DND-41 (cell line): ENCODE measurements around the gene RIC8A.

Source experiments
- CTCF ChIP-seq: IDR thresholded peaks from 2 replicates; pipeline ENCODE4 v1.5.1; 2012; ENCODE audit warnings: borderline replicate concordance, low read length, moderate library complexity, mild to moderate bottlenecking; ENCODE audit not compliant: poor library complexity, severe bottlenecking; ENCODE audit errors: extremely low read depth
- EZH2 ChIP-seq: IDR thresholded peaks from 3 replicates; pipeline ENCODE4 v1.6.1; 2012; ENCODE audit warnings: borderline replicate concordance, low read depth, mild to moderate bottlenecking, moderate library complexity, low read length, inconsistent platforms; ENCODE audit not compliant: severe bottlenecking

GRCh38 chr11:241634-242033, 34.1 kb downstream of the RIC8A start:
- TF ChIP-seq CTCF (no peak), EZH2 (no peak)
